Ovary (tissue), 9 donors: Measurements from ENCODE around the gene MTMR8. TPM values are rescaled to one million over a fixed set of nuclear protein-coding genes. Genes with fewer than 3 reads are reported as not detected.
"Not testable (repeated sequence)": the region's sequence is repeated elsewhere in the genome, so short reads cannot be mapped to it uniquely, and the experiment has no call there.

ENCODE experiments used
- DNase-seq, 5 donors: peaks; one replicate each; pipeline ENCODE4 v3.0.0-alpha.2; 2019 to 2020
- H3K27ac ChIP-seq, 2 donors: fragments of 200-600 bp; one replicate each; pipeline versions ENCODE4 v1.5.1 to v1.8.0; 2019 to 2022
- H3K27me3 ChIP-seq: fragments of 200-600 bp; one replicate; pipeline ENCODE4 v1.8.0; 2022
- H3K36me3 ChIP-seq: fragments of 200-600 bp; sonication (generic); one replicate; pipeline ENCODE4 v1.5.1; 2019
- H3K4me1 ChIP-seq: one replicate; pipeline ENCODE4 v1.8.1; 2013; ENCODE audit warnings: mild to moderate bottlenecking, moderate library complexity; ENCODE audit not compliant: insufficient read depth
- H3K4me3 ChIP-seq: fragments of 200-600 bp; sonication (generic); one replicate; pipeline ENCODE4 v1.5.1; 2017
- H3K9me3 ChIP-seq, 2 donors: fragments of 200-600 bp in 1 of 2; sonication (generic) in 1 of 2; one replicate each; pipeline versions ENCODE4 v1.5.1 to v1.8.1; 2013 to 2019; ENCODE audit warnings: mild to moderate bottlenecking in 1 of 2, moderate library complexity in 1 of 2
- CTCF ChIP-seq, 3 donors: fragments of 450-650 bp in 2 of 3; fragments of 200-600 bp in 1 of 3; IDR thresholded peaks; one replicate each; pipeline versions ENCODE4 v1.5.1 to v1.8.0; 2016 to 2022; ENCODE audit warnings: antibody characterized with exemption in 3 of 3, mild to moderate bottlenecking in 1 of 3
- EP300 ChIP-seq: sonication (generic); formaldehyde crosslinking; IDR thresholded peaks from one replicate; pipeline ENCODE4 v1.6.1; 2017; ENCODE audit warnings: antibody characterized with exemption
- POLR2A ChIP-seq: fragments of 450-650 bp; IDR thresholded peaks from one replicate; pipeline ENCODE4 v1.6.1; 2017; ENCODE audit warnings: antibody characterized with exemption, mild to moderate bottlenecking, moderate library complexity
- WGBS, 3 donors: extraction: QIAGEN DNeasy Blood & Tissue Kit in 1 of 3; methylation state at CpG; one replicate each; pipeline versions ENCODE4 v1.1.5 to v1.1.7; 2013 to 2017; 5-methylcytosine and 5-hydroxymethylcytosine counted together
- intact Hi-C, 4 donors: fragments of 100-400 bp; cut with DNase I; formaldehyde crosslinking; loops; one replicate each; pipeline versions ENCODE4 v1.11.0 to v1.15.1; 2022 to 2023
- polyA plus RNA-seq, 2 donors: library from polyadenylated mRNA; stranded (reverse); fragments of 200-250 nt in 1 of 2; fragments of 350-450 nt in 1 of 2; fragmentation: Illumina TruSeq in 1 of 2; extraction: RNeasy Lipid Tissue Mini Kit (QIAGEN cat#74804) in 1 of 2; gene quantifications; one replicate each; pipeline ENCODE4 v1.2.3, GENCODE V29; 2013 to 2014
- total RNA-seq, 7 donors: library from RNA; depleted of rRNA in 2 of 7; stranded (reverse); fragments of >200 nt in 2 of 7; fragmentation: NEBNext Ultra II Directional in 3 of 7; extraction: Animal tissue kit (Norgen Biotek cat#: 25700) in 3 of 7; gene quantifications; one replicate each; pipeline versions ENCODE4 v1.1.0 to v1.2.4, GENCODE V29; 2016 to 2023
- donor health status: DM: no; HTN: no; CAD: no; lungs with moderate emphysema.
- donor health status: DM: no; HTN: no; CAD: no.
- donor health status: Bipolar disorder and iron deficiency.
- donor health status: DM: yes; HTN: yes; CAD: no.
- donor health status: DM: no; HTN: no; CAD: no.
- donor health status: DM: yes; HTN: yes; CAD: no.

MTMR8 gene
- total and polyA plus RNA-seq, 9 donors, result 1.3 to 6.0 (median 4.2) TPM

GRCh38 chrX:64428371-64428770 is 33.1 kb upstream of the MTMR8 start:
- no peak overlapping the region for H3K4me3 ChIP-seq
- no peaks in the 10 kb centered on the region for H3K9me3 ChIP-seq
- H3K27ac ChIP-seq, result no peak overlapping the region
- no peak for TF ChIP-seq POLR2A
- no peak for TF ChIP-seq EP300
- no peak for TF ChIP-seq CTCF (IDR thresholded peaks at IDR 0.05)
- no peaks in the 10 kb centered on the region for H3K36me3 ChIP-seq
- H3K27me3 ChIP-seq, result no peaks in the 10 kb centered on the region
- H3K4me1 ChIP-seq, result no peaks in the 10 kb centered on the region
- DNase-seq, result no peak
- intact Hi-C loops, result no loop called here

GRCh38 chrX:64427787-64428186 is 32.5 kb upstream of the MTMR8 start:
- Histone ChIP-seq H3K27ac (no peak overlapping the region), H3K4me1 (no peaks in the 10 kb centered on the region), H3K9me3 (no peaks in the 10 kb centered on the region), H3K36me3 (no peaks in the 10 kb centered on the region), H3K27me3 (no peaks in the 10 kb centered on the region), H3K4me3 (no peak overlapping the region)
- intact Hi-C loops, result no loop called here
- TF ChIP-seq CTCF (IDR thresholded peaks at IDR 0.05), result no peak
- no peak for TF ChIP-seq EP300
- WGBS, 3 donors, result 45 to 54% (median 52%) methylated on average over 2 of the region's 2 CpGs
- DNase-seq, result no peak

- Histone ChIP-seq H3K27ac (no peak overlapping the region), H3K4me3 (no peak overlapping the region), H3K4me1 (no peaks in the 10 kb centered on the region), H3K27me3 (no peaks in the 10 kb centered on the region), H3K9me3 (no peaks in the 10 kb centered on the region), H3K36me3 (no peaks in the 10 kb centered on the region)
- DNase-seq, result no peak
- TF ChIP-seq POLR2A (no peak), EP300 (no peak), CTCF (IDR thresholded peaks at IDR 0.05) (no peak)
- intact Hi-C loops, result no loop called here
Measured at GRCh38 chrX:64427281-64427680, 32.0 kb upstream of the MTMR8 start.

- H3K36me3 ChIP-seq, DNase-seq, H3K4me1 ChIP-seq, intact Hi-C loops, H3K4me3 ChIP-seq, H3K27ac ChIP-seq, H3K27me3 ChIP-seq, H3K9me3 ChIP-seq: not testable (repeated sequence)
- WGBS, 3 donors, result 87 to 94% (median 89%) methylated on average over 4 of the region's 4 CpGs
Measured at GRCh38 chrX:64409730-64410129, 14.5 kb upstream of the MTMR8 start.

GRCh38 chrX:64398088-64398487 is 2.8 kb upstream of the MTMR8 start:
- DNase-seq, result no peak
- no peaks in the 10 kb centered on the region for H3K4me1 ChIP-seq
- H3K27me3 ChIP-seq, result no peaks in the 10 kb centered on the region
- TF ChIP-seq EP300, result no peak
- no peak for TF ChIP-seq POLR2A
- TF ChIP-seq CTCF (IDR thresholded peaks at IDR 0.05), result no peak
- 71 to 76% (median 72%) methylated on average over 1 of the region's 1 CpG for WGBS, 3 donors
- no peaks in the 10 kb centered on the region for H3K9me3 ChIP-seq
- intact Hi-C loops, result loop anchor here in 1 of 4 donors (10.0 kb wide), 1 partner anchor 1477 kb away; no protein-coding TSS in a partner anchor
- H3K4me3 ChIP-seq, result no peak overlapping the region
- no peaks in the 10 kb centered on the region for H3K36me3 ChIP-seq
- H3K27ac ChIP-seq, result no peak overlapping the region
